GF-D8 (cell line): ENCODE measurements around the gene AQP6.

Source experiments
- DNase-seq: peaks from one replicate; lab custom pipeline; 2025; lab: John Stamatoyannopoulos, UW

AQP6 gene

DNA sequence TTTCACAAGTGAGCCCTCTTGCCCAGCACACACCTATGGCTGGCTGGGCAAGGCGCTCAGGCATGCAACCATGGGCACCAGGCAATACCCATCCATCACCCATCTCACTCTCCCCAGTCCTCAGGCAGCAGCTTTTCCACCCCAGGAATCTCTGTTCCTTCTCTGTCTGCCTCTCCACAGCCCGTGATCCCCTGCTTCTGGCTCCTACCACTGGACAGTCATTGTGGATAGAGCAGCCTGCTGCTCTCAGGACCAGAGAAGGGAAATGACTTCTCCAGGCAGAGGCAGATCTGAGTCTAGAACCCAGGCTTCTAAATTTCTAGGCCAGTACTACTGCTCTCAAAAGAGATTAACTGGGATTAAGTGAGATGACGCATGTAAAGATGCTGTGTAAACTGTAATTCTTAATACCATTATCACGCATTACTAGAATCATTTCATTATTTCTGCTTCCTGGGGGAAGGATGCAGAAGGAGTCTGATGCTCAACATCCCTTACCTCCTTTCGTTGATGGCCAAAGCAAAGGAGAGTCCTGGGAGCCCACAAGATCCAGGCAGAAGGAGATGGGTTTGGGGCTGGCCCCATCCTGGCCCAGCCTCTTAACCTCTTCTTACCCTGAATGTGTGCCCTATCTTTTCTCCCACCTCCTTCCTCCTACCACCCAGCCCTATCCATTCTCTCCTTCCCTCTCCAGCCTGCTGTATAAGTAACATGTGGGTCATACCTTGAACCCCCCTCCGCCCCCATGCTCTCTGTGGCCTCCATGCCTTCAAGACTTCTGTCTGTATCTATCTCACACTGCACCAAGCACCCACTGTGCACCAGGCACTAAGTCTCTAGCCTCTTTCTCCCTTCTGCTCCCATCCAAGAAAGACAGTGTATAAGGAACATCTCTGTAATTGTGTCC lies 15.8 kb upstream of the AQP6 start:
- no peak for DNase-seq

DNA sequence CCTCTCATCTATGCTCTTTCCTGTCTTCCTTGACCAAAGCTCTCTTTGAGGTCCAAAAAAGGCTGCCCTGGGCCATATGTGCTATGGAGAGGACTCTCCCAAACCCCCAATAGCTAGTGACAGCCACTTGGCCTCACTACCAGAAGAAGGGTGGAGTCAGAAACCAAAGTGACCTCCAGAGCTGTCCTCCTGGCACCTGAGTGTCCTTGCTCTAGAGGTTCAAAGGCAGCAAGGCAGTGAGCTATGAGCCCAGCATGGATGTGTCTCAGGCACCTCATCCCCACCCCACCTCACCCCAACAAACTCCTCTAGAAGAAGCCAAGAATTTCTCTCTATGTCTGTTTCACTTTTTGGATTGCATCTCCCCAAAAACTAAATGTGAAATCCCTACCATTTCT lies 15.2 kb upstream of the AQP6 start:
- no peak for DNase-seq

- peak; percentile 24 for DNase-seq
Measured at GRCh38 chr12:49959685-49960473, 12.9 kb upstream of the AQP6 start.

- DNase-seq: no peak
Measured at GRCh38 chr12:49960474-49961110, 12.2 kb upstream of the AQP6 start.

GRCh38 chr12:49961111-49961922 lies 11.4 kb upstream of the AQP6 start, which contains the start of gene AQP5:
AQP5 (plus strand) TSS chr12:49961872; CDS start chr12:49962018, 146 bp downstream.
- DNase-seq: no peak

DNA sequence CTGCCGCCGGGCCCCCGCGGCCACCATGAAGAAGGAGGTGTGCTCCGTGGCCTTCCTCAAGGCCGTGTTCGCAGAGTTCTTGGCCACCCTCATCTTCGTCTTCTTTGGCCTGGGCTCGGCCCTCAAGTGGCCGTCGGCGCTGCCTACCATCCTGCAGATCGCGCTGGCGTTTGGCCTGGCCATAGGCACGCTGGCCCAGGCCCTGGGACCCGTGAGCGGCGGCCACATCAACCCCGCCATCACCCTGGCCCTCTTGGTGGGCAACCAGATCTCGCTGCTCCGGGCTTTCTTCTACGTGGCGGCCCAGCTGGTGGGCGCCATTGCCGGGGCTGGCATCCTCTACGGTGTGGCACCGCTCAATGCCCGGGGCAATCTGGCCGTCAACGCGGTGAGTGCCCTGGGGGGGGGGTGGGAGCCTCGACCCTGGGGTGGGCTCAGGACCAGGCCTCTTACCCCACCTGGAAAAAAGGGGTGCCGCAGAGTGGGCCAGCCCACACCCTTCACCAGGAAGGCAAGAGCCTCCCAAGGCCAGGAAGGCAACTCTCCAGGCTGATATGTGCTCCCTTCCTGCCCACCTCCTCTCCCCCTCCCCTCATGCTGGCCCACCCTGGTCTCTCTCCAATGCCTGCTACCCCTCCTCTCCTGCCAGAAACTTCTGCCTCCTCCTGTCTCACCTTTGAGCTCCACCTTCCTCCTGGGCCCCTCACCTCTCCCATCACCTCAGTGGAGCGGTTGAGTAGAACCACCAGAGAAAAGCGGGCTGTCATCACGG lies 10.6 kb upstream of the AQP6 start:
- no peak for DNase-seq

- no peak for DNase-seq
Measured at GRCh38 chr12:49962861-49963765, 9.6 kb upstream of the AQP6 start.

DNA sequence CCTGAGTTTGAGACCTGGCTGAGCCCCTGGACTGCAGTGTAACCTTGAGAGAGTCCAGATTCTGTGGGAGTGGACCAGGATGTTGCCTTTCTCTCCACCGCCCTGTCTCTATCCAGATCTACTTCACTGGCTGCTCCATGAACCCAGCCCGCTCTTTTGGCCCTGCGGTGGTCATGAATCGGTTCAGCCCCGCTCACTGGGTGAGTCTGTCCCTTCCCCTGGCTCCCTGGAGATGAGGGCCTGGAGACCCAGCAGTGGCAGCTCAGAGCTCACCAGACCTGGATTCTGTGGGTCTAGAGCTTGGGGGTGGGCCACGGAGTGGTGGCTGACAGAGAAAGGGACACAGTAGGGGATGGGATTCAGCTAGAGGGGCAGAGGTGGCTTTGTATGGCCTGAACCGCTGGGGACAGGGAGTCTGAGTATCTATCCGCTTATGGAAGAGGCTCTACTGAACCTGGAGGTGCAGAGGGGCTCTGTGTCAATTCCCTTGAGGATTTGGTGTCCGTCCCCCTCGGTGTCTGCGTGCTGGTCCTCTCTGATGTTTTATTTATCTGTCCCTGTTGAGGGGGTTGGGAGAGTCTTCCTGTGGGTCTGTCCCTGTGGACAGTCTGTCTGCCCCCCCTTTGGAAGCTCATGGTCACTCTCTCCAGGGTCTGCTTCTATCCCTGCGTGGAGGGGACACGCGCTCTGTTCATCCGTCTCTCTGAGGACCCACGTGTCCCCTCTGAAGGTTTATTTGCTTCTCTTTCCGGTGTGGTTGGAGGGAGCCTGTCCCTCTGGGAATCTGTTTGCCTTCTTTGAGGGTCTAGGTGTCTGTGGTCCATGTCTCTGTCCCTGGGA lies 8.6 kb upstream of the AQP6 start:
- DNase-seq: no peak

DNA sequence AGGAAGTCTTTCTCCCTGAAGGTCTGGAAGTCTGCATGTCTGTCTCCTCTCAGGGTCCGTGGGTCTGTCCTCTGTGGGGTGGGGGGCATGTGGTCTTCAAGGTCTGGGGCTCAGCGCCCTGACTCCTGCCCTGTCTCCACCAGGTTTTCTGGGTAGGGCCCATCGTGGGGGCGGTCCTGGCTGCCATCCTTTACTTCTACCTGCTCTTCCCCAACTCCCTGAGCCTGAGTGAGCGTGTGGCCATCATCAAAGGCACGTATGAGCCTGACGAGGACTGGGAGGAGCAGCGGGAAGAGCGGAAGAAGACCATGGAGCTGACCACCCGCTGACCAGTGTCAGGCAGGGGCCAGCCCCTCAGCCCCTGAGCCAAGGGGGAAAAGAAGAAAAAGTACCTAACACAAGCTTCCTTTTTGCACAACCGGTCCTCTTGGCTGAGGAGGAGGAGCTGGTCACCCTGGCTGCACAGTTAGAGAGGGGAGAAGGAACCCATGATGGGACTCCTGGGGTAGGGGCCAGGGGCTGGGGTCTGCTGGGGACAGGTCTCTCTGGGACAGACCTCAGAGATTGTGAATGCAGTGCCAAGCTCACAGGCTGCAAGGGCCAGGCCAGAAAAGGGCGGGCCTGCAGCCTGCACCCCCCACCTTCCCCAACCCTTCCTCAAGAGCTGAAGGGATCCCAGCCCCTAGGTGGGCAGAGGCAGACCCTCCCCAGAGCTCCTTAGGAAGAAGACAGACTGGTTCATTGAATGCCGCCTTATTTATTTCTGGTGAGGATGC lies 7.7 kb upstream of the AQP6 start:
- no peak for DNase-seq

DNA sequence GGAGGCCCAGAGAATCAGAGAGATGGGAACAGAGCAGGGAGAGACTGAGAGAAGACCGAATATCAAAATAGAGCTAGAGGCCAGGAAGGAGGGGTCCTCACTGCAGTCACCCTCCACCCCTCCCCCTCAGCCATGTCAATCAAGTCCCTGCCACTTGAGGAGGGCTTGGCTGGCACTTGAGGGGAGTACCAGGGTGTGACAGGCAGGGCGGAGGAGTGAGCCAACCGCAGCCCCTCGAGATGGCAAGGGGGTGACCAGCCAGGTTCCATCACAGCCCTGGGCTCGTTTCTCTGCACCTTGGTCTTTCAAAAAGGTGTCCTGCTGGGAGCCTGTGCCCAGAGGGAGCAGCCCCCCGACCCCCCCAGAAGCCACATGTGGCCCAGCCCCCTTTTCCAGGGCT lies 6.9 kb upstream of the AQP6 start:
- no peak for DNase-seq

- DNase-seq: no peak
Measured at GRCh38 chr12:49966511-49967041, 6.2 kb upstream of the AQP6 start.

DNA sequence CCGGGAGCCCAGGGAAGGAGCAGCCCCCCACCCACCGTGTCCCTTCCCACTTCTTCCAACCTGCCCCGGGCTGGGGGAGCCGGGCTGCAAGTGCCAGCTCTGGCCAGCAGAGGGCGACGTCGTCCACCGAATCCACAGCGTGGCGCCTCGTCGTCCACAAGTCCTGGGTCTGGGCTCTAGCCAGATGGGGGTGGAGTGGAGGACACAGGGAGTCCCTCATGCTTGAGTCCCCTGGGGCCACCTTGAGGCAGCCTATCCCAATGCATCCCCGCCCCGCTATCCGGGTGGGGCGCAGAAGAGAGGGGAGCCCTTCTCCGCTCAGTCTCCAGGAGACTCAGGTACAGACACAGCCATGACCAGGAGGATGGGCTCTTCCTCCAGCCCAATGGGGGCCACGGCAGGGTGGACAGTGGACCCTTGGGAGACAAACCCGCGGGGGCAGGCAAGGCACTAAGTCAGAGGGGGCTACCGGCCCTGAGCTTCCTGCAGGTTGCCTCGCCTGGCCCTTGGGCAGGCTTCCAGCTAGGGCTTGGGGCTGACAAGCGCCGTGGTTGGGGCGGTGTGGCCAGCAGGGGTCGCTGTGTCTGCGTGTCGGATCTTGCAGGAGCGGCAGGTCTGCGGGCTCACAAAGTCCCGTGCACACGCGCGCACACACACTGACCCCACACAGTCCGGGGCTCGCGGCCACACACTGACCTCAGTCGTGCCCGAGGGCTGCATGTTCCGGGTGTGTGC lies 5.5 kb upstream of the AQP6 start:
- DNase-seq: peak; percentile 27

DNA sequence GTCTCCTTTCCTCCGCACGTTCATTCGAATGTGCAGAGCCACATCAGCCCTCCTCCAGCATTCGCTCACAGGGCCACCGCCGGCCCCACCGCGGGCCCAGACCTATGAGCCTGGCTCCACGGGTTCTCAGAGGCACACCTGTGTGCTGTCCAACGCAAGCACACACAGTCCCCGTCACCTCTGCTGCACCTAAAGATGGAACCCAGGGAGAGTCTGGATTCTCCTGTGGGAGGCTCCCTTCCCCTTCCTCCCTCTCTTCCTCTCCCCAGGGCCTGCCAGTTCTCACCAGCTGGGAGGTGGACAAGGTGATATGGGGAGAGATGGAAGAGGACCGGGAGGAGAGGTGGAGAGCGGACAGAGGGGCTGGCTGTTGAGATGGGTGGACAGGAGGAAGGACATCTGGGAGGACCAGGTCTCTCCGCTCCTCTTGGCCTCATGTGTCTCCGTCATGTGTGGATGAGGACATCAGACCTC lies 4.9 kb upstream of the AQP6 start:
- no peak for DNase-seq

- no peak for DNase-seq
Measured at GRCh38 chr12:49968471-49968870, 4.3 kb upstream of the AQP6 start.

DNA sequence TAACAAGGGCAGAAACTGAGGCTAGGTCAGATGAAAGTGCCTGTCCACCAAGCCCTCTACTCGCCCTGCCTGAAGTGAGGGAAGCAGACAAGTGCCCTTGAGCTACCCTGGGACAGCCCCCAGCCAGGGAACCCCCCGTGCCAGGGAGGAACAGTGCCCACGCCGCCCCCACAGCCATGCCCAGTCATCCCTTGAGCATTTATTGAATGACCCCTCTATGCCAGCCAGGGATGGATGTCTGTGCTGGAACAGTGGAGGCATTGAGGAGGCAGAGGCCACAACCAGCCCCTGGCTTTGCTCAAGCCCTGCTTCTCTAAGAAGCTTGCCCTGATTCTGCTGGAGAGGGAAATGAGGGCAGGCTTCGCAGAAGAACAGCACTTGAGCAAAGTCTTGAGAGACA lies 3.7 kb upstream of the AQP6 start:
- no peak for DNase-seq

DNA sequence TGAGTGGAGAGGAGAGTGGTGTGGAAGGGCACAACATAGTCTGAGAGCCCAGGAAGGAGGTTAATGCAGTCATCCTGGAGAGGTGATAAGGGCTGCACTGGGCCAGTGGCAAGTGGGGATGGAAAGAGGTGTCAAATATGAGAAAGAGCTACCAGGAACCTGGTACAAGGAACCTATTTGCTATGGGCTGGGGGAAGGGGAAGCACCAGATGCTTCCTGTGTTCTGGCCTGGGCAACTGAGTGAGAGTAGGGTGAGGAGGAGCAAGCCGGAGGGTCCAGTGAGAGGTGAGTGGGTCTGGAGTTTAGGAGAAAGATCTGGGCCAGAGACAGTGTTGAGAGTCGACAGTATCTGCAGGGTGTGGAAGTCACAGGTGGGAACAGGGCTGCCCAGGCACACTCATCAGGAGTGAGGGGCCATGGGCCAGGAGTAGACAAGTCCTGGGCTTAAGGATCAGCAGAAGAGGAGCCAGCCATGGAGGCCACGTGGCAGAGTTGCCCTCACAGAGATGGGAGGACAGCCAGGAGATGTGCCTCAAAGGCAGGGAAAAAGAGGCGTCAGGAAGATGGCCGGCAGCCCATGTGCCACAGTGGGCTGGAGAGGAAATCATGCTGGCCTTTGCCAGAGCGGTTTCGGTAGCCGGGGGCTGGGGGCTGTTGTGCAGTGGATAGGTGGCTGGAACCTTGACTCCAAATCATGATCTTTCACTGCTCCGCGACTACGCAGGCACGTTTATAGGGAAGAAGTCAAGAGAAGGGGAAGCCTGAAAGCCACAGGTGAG lies 2.9 kb upstream of the AQP6 start:
- DNase-seq: no peak
